Measurements from ENCODE around the gene HAAO. TPM values are rescaled to one million over a fixed set of nuclear protein-coding genes. Genes with fewer than 3 reads are reported as not detected.
A peak's percentile ranks its signal among the peaks of the same experiment; 100 is the strongest.

Gene HAAO
- total and polyA plus RNA-seq, 2 of the 8 experiments (the other 6 are each of a cell fraction or from before 2014, with no cell fraction given) = 2.5 to 7.0 TPM

DNA sequence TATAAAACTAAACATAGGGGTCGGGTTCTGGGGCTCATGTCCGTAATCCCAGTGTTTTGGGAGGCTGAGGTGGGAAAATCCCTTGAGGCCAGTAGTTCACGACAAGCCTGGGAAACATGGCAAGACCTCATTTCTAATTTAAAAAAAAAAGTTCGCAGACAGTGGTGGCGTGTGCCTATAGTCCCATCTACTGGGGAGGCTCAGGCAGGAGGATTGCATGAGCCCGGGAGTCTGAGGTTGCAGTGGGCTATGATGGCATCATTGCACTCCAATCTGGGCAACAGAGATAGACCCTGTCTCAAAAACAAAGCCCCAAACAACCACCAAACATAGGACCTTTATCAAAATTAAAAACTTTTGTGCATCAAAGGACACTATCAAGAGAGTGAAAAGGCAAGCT, 9.8 kb upstream of the HAAO start (continued):
- TF ChIP-seq, protein P1, sequence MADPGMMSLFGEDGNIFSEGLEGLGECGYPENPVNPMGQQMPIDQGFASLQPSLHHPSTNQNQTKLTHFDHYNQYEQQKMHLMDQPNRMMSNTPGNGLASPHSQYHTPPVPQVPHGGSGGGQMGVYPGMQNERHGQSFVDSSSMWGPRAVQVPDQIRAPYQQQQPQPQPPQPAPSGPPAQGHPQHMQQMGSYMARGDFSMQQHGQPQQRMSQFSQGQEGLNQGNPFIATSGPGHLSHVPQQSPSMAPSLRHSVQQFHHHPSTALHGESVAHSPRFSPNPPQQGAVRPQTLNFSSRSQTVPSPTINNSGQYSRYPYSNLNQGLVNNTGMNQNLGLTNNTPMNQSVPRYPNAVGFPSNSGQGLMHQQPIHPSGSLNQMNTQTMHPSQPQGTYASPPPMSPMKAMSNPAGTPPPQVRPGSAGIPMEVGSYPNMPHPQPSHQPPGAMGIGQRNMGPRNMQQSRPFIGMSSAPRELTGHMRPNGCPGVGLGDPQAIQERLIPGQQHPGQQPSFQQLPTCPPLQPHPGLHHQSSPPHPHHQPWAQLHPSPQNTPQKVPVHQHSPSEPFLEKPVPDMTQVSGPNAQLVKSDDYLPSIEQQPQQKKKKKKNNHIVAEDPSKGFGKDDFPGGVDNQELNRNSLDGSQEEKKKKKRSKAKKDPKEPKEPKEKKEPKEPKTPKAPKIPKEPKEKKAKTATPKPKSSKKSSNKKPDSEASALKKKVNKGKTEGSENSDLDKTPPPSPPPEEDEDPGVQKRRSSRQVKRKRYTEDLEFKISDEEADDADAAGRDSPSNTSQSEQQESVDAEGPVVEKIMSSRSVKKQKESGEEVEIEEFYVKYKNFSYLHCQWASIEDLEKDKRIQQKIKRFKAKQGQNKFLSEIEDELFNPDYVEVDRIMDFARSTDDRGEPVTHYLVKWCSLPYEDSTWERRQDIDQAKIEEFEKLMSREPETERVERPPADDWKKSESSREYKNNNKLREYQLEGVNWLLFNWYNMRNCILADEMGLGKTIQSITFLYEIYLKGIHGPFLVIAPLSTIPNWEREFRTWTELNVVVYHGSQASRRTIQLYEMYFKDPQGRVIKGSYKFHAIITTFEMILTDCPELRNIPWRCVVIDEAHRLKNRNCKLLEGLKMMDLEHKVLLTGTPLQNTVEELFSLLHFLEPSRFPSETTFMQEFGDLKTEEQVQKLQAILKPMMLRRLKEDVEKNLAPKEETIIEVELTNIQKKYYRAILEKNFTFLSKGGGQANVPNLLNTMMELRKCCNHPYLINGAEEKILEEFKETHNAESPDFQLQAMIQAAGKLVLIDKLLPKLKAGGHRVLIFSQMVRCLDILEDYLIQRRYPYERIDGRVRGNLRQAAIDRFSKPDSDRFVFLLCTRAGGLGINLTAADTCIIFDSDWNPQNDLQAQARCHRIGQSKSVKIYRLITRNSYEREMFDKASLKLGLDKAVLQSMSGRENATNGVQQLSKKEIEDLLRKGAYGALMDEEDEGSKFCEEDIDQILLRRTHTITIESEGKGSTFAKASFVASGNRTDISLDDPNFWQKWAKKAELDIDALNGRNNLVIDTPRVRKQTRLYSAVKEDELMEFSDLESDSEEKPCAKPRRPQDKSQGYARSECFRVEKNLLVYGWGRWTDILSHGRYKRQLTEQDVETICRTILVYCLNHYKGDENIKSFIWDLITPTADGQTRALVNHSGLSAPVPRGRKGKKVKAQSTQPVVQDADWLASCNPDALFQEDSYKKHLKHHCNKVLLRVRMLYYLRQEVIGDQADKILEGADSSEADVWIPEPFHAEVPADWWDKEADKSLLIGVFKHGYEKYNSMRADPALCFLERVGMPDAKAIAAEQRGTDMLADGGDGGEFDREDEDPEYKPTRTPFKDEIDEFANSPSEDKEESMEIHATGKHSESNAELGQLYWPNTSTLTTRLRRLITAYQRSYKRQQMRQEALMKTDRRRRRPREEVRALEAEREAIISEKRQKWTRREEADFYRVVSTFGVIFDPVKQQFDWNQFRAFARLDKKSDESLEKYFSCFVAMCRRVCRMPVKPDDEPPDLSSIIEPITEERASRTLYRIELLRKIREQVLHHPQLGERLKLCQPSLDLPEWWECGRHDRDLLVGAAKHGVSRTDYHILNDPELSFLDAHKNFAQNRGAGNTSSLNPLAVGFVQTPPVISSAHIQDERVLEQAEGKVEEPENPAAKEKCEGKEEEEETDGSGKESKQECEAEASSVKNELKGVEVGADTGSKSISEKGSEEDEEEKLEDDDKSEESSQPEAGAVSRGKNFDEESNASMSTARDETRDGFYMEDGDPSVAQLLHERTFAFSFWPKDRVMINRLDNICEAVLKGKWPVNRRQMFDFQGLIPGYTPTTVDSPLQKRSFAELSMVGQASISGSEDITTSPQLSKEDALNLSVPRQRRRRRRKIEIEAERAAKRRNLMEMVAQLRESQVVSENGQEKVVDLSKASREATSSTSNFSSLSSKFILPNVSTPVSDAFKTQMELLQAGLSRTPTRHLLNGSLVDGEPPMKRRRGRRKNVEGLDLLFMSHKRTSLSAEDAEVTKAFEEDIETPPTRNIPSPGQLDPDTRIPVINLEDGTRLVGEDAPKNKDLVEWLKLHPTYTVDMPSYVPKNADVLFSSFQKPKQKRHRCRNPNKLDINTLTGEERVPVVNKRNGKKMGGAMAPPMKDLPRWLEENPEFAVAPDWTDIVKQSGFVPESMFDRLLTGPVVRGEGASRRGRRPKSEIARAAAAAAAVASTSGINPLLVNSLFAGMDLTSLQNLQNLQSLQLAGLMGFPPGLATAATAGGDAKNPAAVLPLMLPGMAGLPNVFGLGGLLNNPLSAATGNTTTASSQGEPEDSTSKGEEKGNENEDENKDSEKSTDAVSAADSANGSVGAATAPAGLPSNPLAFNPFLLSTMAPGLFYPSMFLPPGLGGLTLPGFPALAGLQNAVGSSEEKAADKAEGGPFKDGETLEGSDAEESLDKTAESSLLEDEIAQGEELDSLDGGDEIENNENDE (IDR thresholded peaks at IDR 0.05; ENCODE audit: insufficient replicate concordance, low read length) = no peak
- TF ChIP-seq TCF12 (IDR thresholded peaks at IDR 0.05; ENCODE audit: low read depth, low read length) (no peak), RAD21 (IDR thresholded peaks at IDR 0.05 in 1 of 2, conservative IDR thresholded peaks at IDR 0.05 in 1 of 2; ENCODE audit: low read depth in 2 of 2, low read length in 2 of 2) (peak; percentile 20 to 37; a peak in 2 of 4 replicates), PHF8 (conservative IDR thresholded peaks at IDR 0.05; ENCODE audit: low read depth, low read length) (no peak), BCL11A (IDR thresholded peaks at IDR 0.05; ENCODE audit: low read depth in 2 of 2, low read length in 2 of 2) (no peak), POLR2A (IDR thresholded peaks at IDR 0.05; ENCODE audit: control extremely low read depth in 1 of 2, low read depth in 2 of 2, low read length in 2 of 2) (no peak)
- TF ChIP-seq, protein P2, sequence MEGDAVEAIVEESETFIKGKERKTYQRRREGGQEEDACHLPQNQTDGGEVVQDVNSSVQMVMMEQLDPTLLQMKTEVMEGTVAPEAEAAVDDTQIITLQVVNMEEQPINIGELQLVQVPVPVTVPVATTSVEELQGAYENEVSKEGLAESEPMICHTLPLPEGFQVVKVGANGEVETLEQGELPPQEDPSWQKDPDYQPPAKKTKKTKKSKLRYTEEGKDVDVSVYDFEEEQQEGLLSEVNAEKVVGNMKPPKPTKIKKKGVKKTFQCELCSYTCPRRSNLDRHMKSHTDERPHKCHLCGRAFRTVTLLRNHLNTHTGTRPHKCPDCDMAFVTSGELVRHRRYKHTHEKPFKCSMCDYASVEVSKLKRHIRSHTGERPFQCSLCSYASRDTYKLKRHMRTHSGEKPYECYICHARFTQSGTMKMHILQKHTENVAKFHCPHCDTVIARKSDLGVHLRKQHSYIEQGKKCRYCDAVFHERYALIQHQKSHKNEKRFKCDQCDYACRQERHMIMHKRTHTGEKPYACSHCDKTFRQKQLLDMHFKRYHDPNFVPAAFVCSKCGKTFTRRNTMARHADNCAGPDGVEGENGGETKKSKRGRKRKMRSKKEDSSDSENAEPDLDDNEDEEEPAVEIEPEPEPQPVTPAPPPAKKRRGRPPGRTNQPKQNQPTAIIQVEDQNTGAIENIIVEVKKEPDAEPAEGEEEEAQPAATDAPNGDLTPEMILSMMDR (IDR thresholded peaks at IDR 0.05; ENCODE audit: control extremely low read depth in 1 of 3, insufficient read depth in 1 of 3, low read depth in 1 of 3, low read length in 3 of 3) = 0 out of 4 replicates have a peak, but pooled peaks of 1 of the 3 experiments have one; percentile 2

Data from H1 (cell line).